ENCODE data around the gene CSRNP3. TPM values are rescaled to one million over a fixed set of nuclear protein-coding genes. Genes with fewer than 3 reads are reported as not detected.

CSRNP3 gene
- total RNA-seq, 1 experiment from 2014 or later = 0.05 TPM

GRCh38 chr2:165432234-165432966 lies 37.1 kb upstream of the CSRNP3 start:
- ATAC-seq (no peak), DNase-seq (ENCODE audit: low read depth, low spot score) (no peak)
- no peaks in the 10 kb centered on the region for H3K9me2 ChIP-seq (ENCODE audit: insufficient read depth)
- ChIA-PET POLR2A (no interaction called here), RAD21 (ENCODE audit: low non-redundant PET in 1 of 2, low total read pairs in 2 of 2, uncharacterized antibody in 2 of 2, unreplicated experiment in 2 of 2) (interaction anchor here in 1 of 2 experiments (0.6 kb wide), 1 partner anchor 695 kb away, joined by 3 read pairs; the partner anchor contains the start of gene SCN1A), CTCF (no interaction called here)
- H3K36me3 ChIP-seq (ENCODE audit: control insufficient read depth in 1 of 2, insufficient read depth in 2 of 2, low read length in 2 of 2) = no peaks in the 10 kb centered on the region
- H3K9ac ChIP-seq (ENCODE audit: low read length) = no peak overlapping the region
- no peak overlapping the region for H2AFZ ChIP-seq (ENCODE audit: low read depth, low read length, poor library complexity, severe bottlenecking)
- BruUV-seq (replicated peaks) = no TSS peak
- no peak overlapping the region for H3K4me2 ChIP-seq (ENCODE audit: low read length)
- H3K4me3 ChIP-seq (replicated peaks in 1 of 2; ENCODE audit: low read depth in 1 of 2, low read length in 2 of 2) = no peak overlapping the region
- H4K20me1 ChIP-seq (ENCODE audit: insufficient read depth) = no peaks in the 10 kb centered on the region
- no peaks in the 10 kb centered on the region for H3K79me2 ChIP-seq (ENCODE audit: insufficient read depth, low read length)
- no peaks in the 10 kb centered on the region for H3K27me3 ChIP-seq (ENCODE audit: insufficient read depth, low read length)
- intact Hi-C loops (cut with micrococcal nuclease) = no loop called here
- no peaks in the 10 kb centered on the region for H3K9me3 ChIP-seq (ENCODE audit: control insufficient read depth in 1 of 2, insufficient read depth in 1 of 2, low read depth in 1 of 2, low read length in 2 of 2)
- H3K4me1 ChIP-seq (ENCODE audit: control insufficient read depth in 1 of 2, insufficient read depth in 2 of 2, low read length in 2 of 2) = no peaks in the 10 kb centered on the region
- no peak overlapping the region for H3K27ac ChIP-seq (ENCODE audit: low read depth, low read length)
- no peak for TF ChIP-seq ZFX (IDR thresholded peaks at IDR 0.05)

- Histone ChIP-seq H3K27me3 (ENCODE audit: insufficient read depth, low read length) (no peaks in the 10 kb centered on the region), H2AFZ (ENCODE audit: low read depth, low read length, poor library complexity, severe bottlenecking) (no peak overlapping the region), H3K4me1 (ENCODE audit: control insufficient read depth in 1 of 2, insufficient read depth in 2 of 2, low read length in 2 of 2) (no peaks in the 10 kb centered on the region), H3K9me2 (ENCODE audit: insufficient read depth) (no peaks in the 10 kb centered on the region), H3K4me3 (replicated peaks in 1 of 2; ENCODE audit: low read depth in 1 of 2, low read length in 2 of 2) (no peak overlapping the region), H3K9ac (ENCODE audit: low read length) (no peak overlapping the region), H3K79me2 (ENCODE audit: insufficient read depth, low read length) (no peaks in the 10 kb centered on the region), H3K27ac (ENCODE audit: low read depth, low read length) (no peak overlapping the region), H3K36me3 (ENCODE audit: control insufficient read depth in 1 of 2, insufficient read depth in 2 of 2, low read length in 2 of 2) (no peaks in the 10 kb centered on the region), H3K4me2 (ENCODE audit: low read length) (no peak overlapping the region), H3K9me3 (ENCODE audit: control insufficient read depth in 1 of 2, insufficient read depth in 1 of 2, low read depth in 1 of 2, low read length in 2 of 2) (no peaks in the 10 kb centered on the region), H4K20me1 (ENCODE audit: insufficient read depth) (no peaks in the 10 kb centered on the region)
- RAD21 ChIA-PET (ENCODE audit: low non-redundant PET in 1 of 2, low total read pairs in 2 of 2, uncharacterized antibody in 2 of 2, unreplicated experiment in 2 of 2) = no interaction called here
- POLR2A ChIA-PET = no interaction called here
- BruUV-seq (replicated peaks) = no TSS peak
- CTCF ChIA-PET = no interaction called here
- ATAC-seq (no peak), DNase-seq (ENCODE audit: low read depth, low spot score) (no peak)
- intact Hi-C loops (cut with micrococcal nuclease) = no loop called here
- TF ChIP-seq RAD21 (IDR thresholded peaks at IDR 0.05; ENCODE audit: low read depth) (no peak), ZFX (IDR thresholded peaks at IDR 0.05) (no peak), SP1 (IDR thresholded peaks at IDR 0.05; ENCODE audit: low read depth) (no peak), POLR2A (IDR thresholded peaks at IDR 0.05; ENCODE audit: borderline replicate concordance, extremely low read depth, insufficient read depth, insufficient read length) (no peak), ELF1 (IDR thresholded peaks at IDR 0.05; ENCODE audit: borderline replicate concordance, low read depth) (no peak), CEBPB (IDR thresholded peaks at IDR 0.05; ENCODE audit: low read depth) (no peak), EZH2phosphoT487 (IDR thresholded peaks at IDR 0.05; ENCODE audit: borderline replicate concordance) (no peak), ZBTB33 (IDR thresholded peaks at IDR 0.05; ENCODE audit: extremely low read depth, insufficient replicate concordance, low read length) (no peak), POLR2AphosphoS5 (IDR thresholded peaks at IDR 0.05; ENCODE audit: low read depth, low read length) (no peak), SRF (IDR thresholded peaks at IDR 0.05; ENCODE audit: low read depth) (no peak), CTCF (IDR thresholded peaks at IDR 0.05 in 2 of 3, conservative IDR thresholded peaks at IDR 0.05 in 1 of 3; ENCODE audit: borderline replicate concordance in 1 of 3, insufficient read depth in 1 of 3, low read depth in 2 of 3, low read length in 2 of 3) (no peak), ATF3 (IDR thresholded peaks at IDR 0.05) (no peak), EZH2 (IDR thresholded peaks at IDR 0.05) (no peak), MAX (IDR thresholded peaks at IDR 0.05) (no peak)
Observed at GRCh38 chr2:165434865-165435496, 34.5 kb upstream of the CSRNP3 start.
